HepG2 (cell line): ENCODE data around the gene FOXA1. TPM values are rescaled to one million over a fixed set of nuclear protein-coding genes. Genes with fewer than 3 reads are reported as not detected.
A peak's percentile ranks its signal among the peaks of the same experiment; 100 is the strongest.

Experiments
- KIAA2018 ChIP-seq: sonication (generic); formaldehyde crosslinking; IDR thresholded peaks from 2 replicates; pipeline ENCODE4 v1.5.0; 2020; ENCODE audit warnings: mild to moderate bottlenecking, missing genetic modification reagents, borderline replicate concordance
- PRDM10 ChIP-seq: sonication (generic); formaldehyde crosslinking; IDR thresholded peaks from 2 replicates; pipeline ENCODE4 v1.4.0; 2020; ENCODE audit warnings: low read depth, missing genetic modification reagents
- REXO4 ChIP-seq: sonication (generic); formaldehyde crosslinking; IDR thresholded peaks from 2 replicates; pipeline ENCODE4 v1.8.0; 2022; ENCODE audit warnings: missing genetic modification reagents, mild to moderate bottlenecking, borderline replicate concordance
- STAG1 ChIP-seq: sonication (generic); formaldehyde crosslinking; IDR thresholded peaks from 2 replicates; pipeline ENCODE4 v1.4.0; 2020; ENCODE audit warnings: missing genetic modification reagents
- ZNF280D ChIP-seq: sonication (generic); formaldehyde crosslinking; IDR thresholded peaks from 2 replicates; pipeline ENCODE4 v1.5.1; 2020; ENCODE audit warnings: mild to moderate bottlenecking, missing genetic modification reagents
- ZNF354B ChIP-seq: sonication (generic); formaldehyde crosslinking; IDR thresholded peaks from 2 replicates; pipeline ENCODE4 v1.8.0; 2022; ENCODE audit warnings: mild to moderate bottlenecking, missing genetic modification reagents
- ZNF569 ChIP-seq: sonication (generic); formaldehyde crosslinking; IDR thresholded peaks from 2 replicates; pipeline ENCODE4 v1.5.0; 2020; ENCODE audit warnings: mild to moderate bottlenecking, missing genetic modification reagents, moderate library complexity, borderline replicate concordance
- ZNF574 ChIP-seq: sonication (generic); formaldehyde crosslinking; IDR thresholded peaks from 2 replicates; pipeline ENCODE4 v1.4.0; 2020; ENCODE audit warnings: missing genetic modification reagents
- ZNF607 ChIP-seq: sonication (generic); formaldehyde crosslinking; IDR thresholded peaks from 2 replicates; pipeline ENCODE4 v1.5.1; 2020; ENCODE audit warnings: missing genetic modification reagents, mild to moderate bottlenecking, borderline replicate concordance
- polyA plus RNA-seq, 8 experiments: library from polyadenylated mRNA; depleted of rRNA in 3 of 8; stranded (reverse) in 7 of 8; unstranded in 1 of 8; fragments of >200 nt; fragmentation: Illumina TruSeq in 4 of 8; extraction: Trizol in 4 of 8; gene quantifications; 2 replicates each; pipeline versions ENCODE4 v1.2.1 to v1.2.3, GENCODE V29; 2011 to 2016; ENCODE audit warnings: low read depth in 4 of 8, missing spikeins in 1 of 8, mixed read lengths in 1 of 8; ENCODE audit not compliant: insufficient read depth in 1 of 8
- total RNA-seq, 5 experiments: library from RNA; depleted of rRNA; stranded (reverse); fragments of >200 nt; fragmentation: Illumina TruSeq; extraction: Trizol; gene quantifications; 2 replicates each; pipeline ENCODE4 v1.2.3, GENCODE V29; 2016; ENCODE audit warnings: low read depth in 1 of 5

FOXA1 gene
- total and polyA plus RNA-seq, 2 of the 13 experiments (the other 11 are each of a cell fraction or from before 2014, with no cell fraction given) = 43.4 to 58.6 TPM

GRCh38 chr14:37593511-37594237 is 1.4 kb downstream of the FOXA1 start (continued):
- no peak for TF ChIP-seq PRDM10 (CRISPR knock-in tag)
- no peak for TF ChIP-seq STAG1 (CRISPR knock-in tag)
- TF ChIP-seq ZNF354B (CRISPR knock-in tag) = peak; percentile 79; the same call in 1 of the 2 replicates
- peak; percentile 41; the same call in 1 of the 2 replicates for TF ChIP-seq ZNF569 (CRISPR knock-in tag)
- TF ChIP-seq ZNF280D (CRISPR knock-in tag) = no peak
- TF ChIP-seq KIAA2018 (CRISPR knock-in tag) = 0 out of 2 replicates have a peak, but pooled peaks have one; percentile 18
- TF ChIP-seq ZNF574 = no peak
- TF ChIP-seq REXO4 (CRISPR knock-in tag) = no peak
- no peak for TF ChIP-seq ZNF607 (CRISPR knock-in tag)
